ENCODE measurements around the gene PPP1R15B.

- no peak for TF ChIP-seq EZH2 (IDR thresholded peaks at IDR 0.05; ENCODE audit: borderline replicate concordance)
- no peak for TF ChIP-seq CTCF (IDR thresholded peaks at IDR 0.05; ENCODE audit: poor library complexity)
- no peak for TF ChIP-seq EZH2phosphoT487 (IDR thresholded peaks at IDR 0.05; ENCODE audit: low read depth, severe bottlenecking, unreplicated experiment)
These were observed 36.1 kb upstream of the PPP1R15B start for GRCh38 chr1:204447736-204448135.
